Stomach (tissue), 4 donors: ENCODE data around the gene TOR1A.

Source experiments
- POLR2A ChIP-seq, 4 donors: fragments of 450-650 bp; IDR thresholded peaks; one replicate each; pipeline ENCODE4 v1.6.1; 2016; ENCODE audit warnings: antibody characterized with exemption in 4 of 4, control low read depth in 2 of 4, mild to moderate bottlenecking in 1 of 4, moderate library complexity in 1 of 4
- TF ChIP-seq, protein P1 (sequence below), 7 experiments: fragments of 450-650 bp in 4 of 7; fragments of 200-600 bp in 3 of 7; sonication (generic) in 3 of 7; IDR thresholded peaks; one replicate each; pipeline ENCODE4 v1.5.1; 2016 to 2019; ENCODE audit warnings: antibody characterized with exemption in 7 of 7, control low read depth in 2 of 7, mild to moderate bottlenecking in 1 of 7

DNA sequence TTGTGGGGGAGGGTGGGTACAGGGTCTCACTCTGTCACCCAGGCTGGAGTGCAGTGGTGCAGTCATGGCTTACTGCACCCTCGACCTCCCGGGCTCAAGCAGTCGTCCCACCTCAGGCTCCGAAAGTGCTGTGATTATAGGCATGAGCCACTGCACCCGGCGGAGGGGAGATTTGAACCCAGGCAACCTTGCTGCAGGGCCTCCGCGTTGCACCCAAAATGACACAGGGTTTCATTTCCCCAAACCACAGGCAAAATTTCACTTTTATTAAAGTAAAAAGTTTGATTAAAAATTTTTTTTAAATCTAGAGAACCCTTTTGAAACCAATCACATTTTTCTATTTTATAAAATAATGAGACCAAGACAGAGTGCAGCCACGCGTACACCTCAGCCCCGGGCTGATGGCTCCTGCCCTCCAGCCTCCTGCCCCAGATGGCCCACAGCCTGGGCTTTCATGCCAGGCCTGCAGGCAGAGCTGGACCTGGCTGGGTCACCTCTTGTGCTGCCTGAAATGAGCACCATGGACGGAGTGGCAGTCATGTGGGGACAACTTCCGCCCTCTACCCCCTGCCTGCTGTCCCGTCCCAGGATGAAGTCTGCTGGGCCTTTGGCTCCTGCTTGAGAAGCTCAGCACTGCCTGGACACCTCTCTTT is 41.9 kb upstream of the TOR1A start:
- TF ChIP-seq, protein P1, sequence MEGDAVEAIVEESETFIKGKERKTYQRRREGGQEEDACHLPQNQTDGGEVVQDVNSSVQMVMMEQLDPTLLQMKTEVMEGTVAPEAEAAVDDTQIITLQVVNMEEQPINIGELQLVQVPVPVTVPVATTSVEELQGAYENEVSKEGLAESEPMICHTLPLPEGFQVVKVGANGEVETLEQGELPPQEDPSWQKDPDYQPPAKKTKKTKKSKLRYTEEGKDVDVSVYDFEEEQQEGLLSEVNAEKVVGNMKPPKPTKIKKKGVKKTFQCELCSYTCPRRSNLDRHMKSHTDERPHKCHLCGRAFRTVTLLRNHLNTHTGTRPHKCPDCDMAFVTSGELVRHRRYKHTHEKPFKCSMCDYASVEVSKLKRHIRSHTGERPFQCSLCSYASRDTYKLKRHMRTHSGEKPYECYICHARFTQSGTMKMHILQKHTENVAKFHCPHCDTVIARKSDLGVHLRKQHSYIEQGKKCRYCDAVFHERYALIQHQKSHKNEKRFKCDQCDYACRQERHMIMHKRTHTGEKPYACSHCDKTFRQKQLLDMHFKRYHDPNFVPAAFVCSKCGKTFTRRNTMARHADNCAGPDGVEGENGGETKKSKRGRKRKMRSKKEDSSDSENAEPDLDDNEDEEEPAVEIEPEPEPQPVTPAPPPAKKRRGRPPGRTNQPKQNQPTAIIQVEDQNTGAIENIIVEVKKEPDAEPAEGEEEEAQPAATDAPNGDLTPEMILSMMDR (IDR thresholded peaks at IDR 0.05), result no peak
- no peak for TF ChIP-seq POLR2A (IDR thresholded peaks at IDR 0.05)
